Measurements from ENCODE around the gene LMAN1L.

Gene LMAN1L

DNA sequence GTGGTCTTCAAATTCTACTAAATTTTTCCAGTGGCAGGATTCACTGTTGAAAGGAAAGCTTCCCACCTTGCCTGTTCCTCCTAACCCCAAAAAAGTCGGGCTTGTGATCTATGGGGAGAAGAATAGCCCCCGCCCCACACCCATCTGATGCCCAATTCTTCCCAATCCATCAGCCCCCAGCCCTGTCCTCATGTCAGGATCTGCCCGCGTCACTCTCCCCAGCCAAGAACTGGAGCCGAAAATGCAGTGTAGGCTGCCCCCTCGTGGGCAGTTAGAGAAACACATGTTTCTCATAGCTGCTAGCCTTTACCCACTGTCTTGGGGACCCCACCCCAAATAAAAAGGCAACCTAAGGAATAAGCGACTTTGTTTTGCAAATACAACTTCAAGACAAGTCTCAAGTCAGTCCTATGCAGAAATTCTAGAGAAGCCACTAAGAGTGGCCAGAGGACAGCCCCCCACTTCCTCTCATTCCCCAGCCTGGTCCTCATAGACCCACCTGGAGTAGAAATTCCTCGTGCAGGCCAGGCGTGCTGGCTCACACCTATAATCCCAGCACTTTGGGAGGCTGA is 43.8 kb upstream of the LMAN1L start:
- Histone ChIP-seq H2BK12ac (ENCODE audit: low read length) (no peak overlapping the region), H2BK15ac (ENCODE audit: low read length) (no peak overlapping the region)
- no peak for DNase-seq (ENCODE audit: low spot score)

DNA sequence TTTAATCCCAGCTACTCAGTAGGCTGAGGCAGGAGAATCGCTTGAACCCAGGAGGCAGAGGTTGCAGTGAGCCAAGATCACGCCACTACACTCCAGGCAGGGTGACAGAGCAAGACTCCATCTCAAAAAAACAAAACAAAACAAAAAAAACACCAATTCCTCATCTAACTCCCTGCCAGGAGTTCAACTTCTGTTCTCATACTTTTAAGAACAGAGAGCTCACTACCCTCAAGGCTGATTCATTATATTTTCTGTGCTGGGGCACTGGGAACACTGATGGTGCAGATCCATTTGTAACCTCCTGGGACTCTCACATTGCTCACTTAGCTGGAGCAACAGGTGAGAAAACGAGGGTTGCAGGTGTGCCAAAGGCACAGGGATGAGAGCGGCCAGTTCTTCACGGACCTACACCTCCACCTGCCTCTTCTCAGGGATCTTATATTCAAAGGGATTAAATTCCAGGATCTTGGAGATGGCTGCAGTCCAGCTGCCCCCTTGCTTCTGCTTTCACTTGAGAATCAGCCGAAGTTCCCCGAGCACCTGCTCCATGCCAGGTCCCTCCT is 43.1 kb upstream of the LMAN1L start:
- H3K4me1 ChIP-seq (ENCODE audit: control insufficient read depth in 2 of 2, insufficient read depth in 1 of 2, low read depth in 1 of 2, low read length in 2 of 2) = peaks cover 17 to 21% of the 10 kb centered on the region in 2 donors
- H2BK120ac ChIP-seq (ENCODE audit: low read depth, low read length) = no peak overlapping the region
- no peak overlapping the region for H3K4me2 ChIP-seq (ENCODE audit: insufficient read depth, low read length, poor library complexity, severe bottlenecking)
- H3K4me3 ChIP-seq (ENCODE audit: low read length in 2 of 2) = no peak overlapping the region
- H3K23ac ChIP-seq (ENCODE audit: low read depth, low read length, poor library complexity) = no peak overlapping the region
- H3K9ac ChIP-seq (ENCODE audit: low read depth, low read length, poor library complexity) = no peak overlapping the region
- no peak for DNase-seq (ENCODE audit: low spot score)
- H3K18ac ChIP-seq (ENCODE audit: low read length) = no peak overlapping the region
- H2BK12ac ChIP-seq (ENCODE audit: low read length) = no peak overlapping the region
- no peak overlapping the region for H3K14ac ChIP-seq (ENCODE audit: low read length)
- H2AFZ ChIP-seq (ENCODE audit: low read length) = no peak overlapping the region
- H3K79me1 ChIP-seq (ENCODE audit: low read depth, low read length) = no peaks in the 10 kb centered on the region
- H3K27ac ChIP-seq (replicated peaks; ENCODE audit: low read length) = no peak overlapping the region
- H3K9me3 ChIP-seq (replicated peaks in 1 of 2; ENCODE audit: control insufficient read depth in 2 of 2, insufficient read depth in 1 of 2, low read depth in 1 of 2, low read length in 2 of 2) = peaks cover 0 to 2% of the 10 kb centered on the region in 2 donors
- H3K36me3 ChIP-seq (replicated peaks in 1 of 2; ENCODE audit: control insufficient read depth in 2 of 2, insufficient read depth in 2 of 2, low read length in 2 of 2) = no peaks in the 10 kb centered on the region
- no peak overlapping the region for H4K91ac ChIP-seq (ENCODE audit: low read depth, low read length, poor library complexity)
- no peak overlapping the region for H2BK5ac ChIP-seq (ENCODE audit: low read length)
- peaks cover 0 to 10% (median 3%) of the 10 kb centered on the region in 3 experiments for H3K27me3 ChIP-seq (ENCODE audit: control insufficient read depth in 3 of 3, insufficient read depth in 3 of 3, low read depth in 1 of 3, low read length in 3 of 3)
- no peak overlapping the region for H4K8ac ChIP-seq (ENCODE audit: low read depth, low read length)
- H2BK15ac ChIP-seq (ENCODE audit: low read length) = no peak overlapping the region
- WGBS, 2 donors (ENCODE audit: extremely low coverage in 2 of 2, insufficient read length in 2 of 2, insufficient replicate concordance in 1 of 2) = no CpG with 5 or more reads among the region's 7 CpGs
- no peak overlapping the region for H3K4ac ChIP-seq (ENCODE audit: low read length)
- peak overlapping the region; percentile 31 for H2AK5ac ChIP-seq (ENCODE audit: low read depth, low read length)

More for the DNA sequence above, 43.8 kb upstream of the LMAN1L start:
- Histone ChIP-seq H2AK5ac (ENCODE audit: low read depth, low read length) (no peak overlapping the region), H3K9ac (ENCODE audit: low read depth, low read length, poor library complexity) (no peak overlapping the region), H3K4ac (ENCODE audit: low read length) (no peak overlapping the region), H3K4me2 (ENCODE audit: insufficient read depth, low read length, poor library complexity, severe bottlenecking) (peak overlapping the region; percentile 26), H3K36me3 (replicated peaks in 1 of 2; ENCODE audit: control insufficient read depth in 2 of 2, insufficient read depth in 2 of 2, low read length in 2 of 2) (no peaks in the 10 kb centered on the region), H3K4me3 (ENCODE audit: low read length in 2 of 2) (no peak overlapping the region), H2AFZ (ENCODE audit: low read length) (peak overlapping the region; percentile 71), H3K18ac (ENCODE audit: low read length) (no peak overlapping the region), H3K27me3 (ENCODE audit: control insufficient read depth in 3 of 3, insufficient read depth in 3 of 3, low read depth in 1 of 3, low read length in 3 of 3) (peaks cover 0 to 10% (median 3%) of the 10 kb centered on the region in 3 experiments), H2BK5ac (ENCODE audit: low read length) (no peak overlapping the region), H3K9me3 (replicated peaks in 1 of 2; ENCODE audit: control insufficient read depth in 2 of 2, insufficient read depth in 1 of 2, low read depth in 1 of 2, low read length in 2 of 2) (peaks cover 0 to 2% of the 10 kb centered on the region in 2 donors), H4K91ac (ENCODE audit: low read depth, low read length, poor library complexity) (no peak overlapping the region), H3K27ac (replicated peaks; ENCODE audit: low read length) (no peak overlapping the region), H3K79me1 (ENCODE audit: low read depth, low read length) (no peaks in the 10 kb centered on the region), H4K8ac (ENCODE audit: low read depth, low read length) (no peak overlapping the region), H2BK120ac (ENCODE audit: low read depth, low read length) (no peak overlapping the region), H3K4me1 (ENCODE audit: control insufficient read depth in 2 of 2, insufficient read depth in 1 of 2, low read depth in 1 of 2, low read length in 2 of 2) (peaks cover 14 to 19% of the 10 kb centered on the region in 2 donors), H3K14ac (ENCODE audit: low read length) (no peak overlapping the region), H3K23ac (ENCODE audit: low read depth, low read length, poor library complexity) (no peak overlapping the region)
- WGBS, 2 donors (ENCODE audit: extremely low coverage in 2 of 2, insufficient read length in 2 of 2, insufficient replicate concordance in 1 of 2) = no CpG with 5 or more reads among the region's 9 CpGs

DNA sequence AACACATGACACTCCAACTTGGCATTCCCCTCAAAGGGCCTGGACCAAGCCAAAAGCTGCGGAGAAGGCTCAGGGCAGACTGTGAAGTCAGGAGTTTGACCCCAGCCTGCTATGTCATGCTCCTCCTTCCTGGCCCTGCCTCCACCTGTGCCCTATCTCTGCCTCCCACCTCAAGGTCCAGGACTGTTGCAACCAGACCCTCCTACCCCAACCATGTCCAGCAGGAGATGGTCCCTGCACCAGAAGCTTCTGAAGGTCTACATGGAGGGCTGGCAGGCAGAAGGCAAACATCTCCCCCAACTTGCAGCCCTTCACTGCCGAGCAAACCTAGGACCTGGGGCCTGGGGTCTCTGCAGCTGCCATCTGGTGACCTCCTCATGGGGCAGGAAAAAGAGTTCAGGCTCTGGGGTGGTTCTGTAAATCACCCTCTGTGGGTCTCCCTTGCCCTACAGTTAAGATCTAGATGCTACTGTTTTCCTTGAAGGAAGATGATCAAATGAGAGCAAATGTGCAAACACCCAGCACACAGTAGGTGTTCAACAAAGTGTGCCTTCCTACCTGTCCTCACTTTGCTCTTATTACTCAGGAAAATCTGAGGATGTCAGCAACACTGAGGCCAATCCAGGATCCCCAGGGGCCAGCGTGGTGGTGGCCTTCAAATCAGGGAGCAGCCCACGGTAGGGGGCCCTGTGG is 42.3 kb upstream of the LMAN1L start:
- H2BK120ac ChIP-seq (ENCODE audit: low read depth, low read length) = no peak overlapping the region
- H3K4me3 ChIP-seq (ENCODE audit: low read length in 2 of 2) = no peak overlapping the region
- no peak overlapping the region for H3K9ac ChIP-seq (ENCODE audit: low read depth, low read length, poor library complexity)
- no peak overlapping the region for H3K18ac ChIP-seq (ENCODE audit: low read length)
- no peak overlapping the region for H3K4me2 ChIP-seq (ENCODE audit: insufficient read depth, low read length, poor library complexity, severe bottlenecking)
- peaks cover 0 to 2% of the 10 kb centered on the region in 2 donors for H3K9me3 ChIP-seq (replicated peaks in 1 of 2; ENCODE audit: control insufficient read depth in 2 of 2, insufficient read depth in 1 of 2, low read depth in 1 of 2, low read length in 2 of 2)
- H4K91ac ChIP-seq (ENCODE audit: low read depth, low read length, poor library complexity) = no peak overlapping the region
- no peaks in the 10 kb centered on the region for H3K36me3 ChIP-seq (replicated peaks in 1 of 2; ENCODE audit: control insufficient read depth in 2 of 2, insufficient read depth in 2 of 2, low read length in 2 of 2)
- H2BK5ac ChIP-seq (ENCODE audit: low read length) = no peak overlapping the region
- H3K27ac ChIP-seq (replicated peaks; ENCODE audit: low read length) = no peak overlapping the region
- peaks cover 17 to 21% of the 10 kb centered on the region in 2 donors for H3K4me1 ChIP-seq (ENCODE audit: control insufficient read depth in 2 of 2, insufficient read depth in 1 of 2, low read depth in 1 of 2, low read length in 2 of 2)
- no peak overlapping the region for H2BK12ac ChIP-seq (ENCODE audit: low read length)
- no peak for DNase-seq (ENCODE audit: low spot score)
- no peak overlapping the region for H3K14ac ChIP-seq (ENCODE audit: low read length)
- no peaks in the 10 kb centered on the region for H3K79me1 ChIP-seq (ENCODE audit: low read depth, low read length)
- H2BK15ac ChIP-seq (ENCODE audit: low read length) = no peak overlapping the region
- H4K8ac ChIP-seq (ENCODE audit: low read depth, low read length) = no peak overlapping the region
- H3K23ac ChIP-seq (ENCODE audit: low read depth, low read length, poor library complexity) = no peak overlapping the region
- H2AK5ac ChIP-seq (ENCODE audit: low read depth, low read length) = no peak overlapping the region
- H2AFZ ChIP-seq (ENCODE audit: low read length) = peak overlapping the region; percentile 69
- no CpG with 5 or more reads among the region's 4 CpGs for WGBS, 2 donors (ENCODE audit: extremely low coverage in 2 of 2, insufficient read length in 2 of 2, insufficient replicate concordance in 1 of 2)
- no peak overlapping the region for H3K4ac ChIP-seq (ENCODE audit: low read length)
- peaks cover 0 to 10% (median 3%) of the 10 kb centered on the region in 3 experiments for H3K27me3 ChIP-seq (ENCODE audit: control insufficient read depth in 3 of 3, insufficient read depth in 3 of 3, low read depth in 1 of 3, low read length in 3 of 3)

DNA sequence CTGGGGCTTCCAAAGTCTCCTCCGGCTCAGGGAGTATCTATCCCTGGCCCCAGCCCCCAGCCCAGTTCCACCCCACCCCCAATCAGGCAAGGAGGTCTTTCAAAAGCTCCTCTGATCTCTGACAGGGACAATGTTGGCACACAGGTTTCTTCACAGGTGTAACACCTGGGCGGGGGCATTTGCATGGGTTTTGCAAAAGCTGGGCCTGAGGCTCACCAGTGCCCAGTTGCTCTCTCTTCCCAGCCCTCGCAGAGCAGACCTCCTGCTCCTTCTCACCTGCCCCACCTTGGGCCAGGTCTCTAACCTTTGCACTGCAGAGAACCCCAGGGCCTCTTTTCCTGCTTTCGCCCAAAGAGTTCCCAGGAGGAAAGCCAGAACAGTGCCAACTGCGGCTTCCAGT is 39.3 kb upstream of the LMAN1L start:
- H3K4me1 ChIP-seq (ENCODE audit: control insufficient read depth in 2 of 2, insufficient read depth in 1 of 2, low read depth in 1 of 2, low read length in 2 of 2) = peaks cover 26 to 31% of the 10 kb centered on the region in 2 donors
- no peak overlapping the region for H3K4me2 ChIP-seq (ENCODE audit: insufficient read depth, low read length, poor library complexity, severe bottlenecking)
- H4K8ac ChIP-seq (ENCODE audit: low read depth, low read length) = no peak overlapping the region
- H3K27ac ChIP-seq (replicated peaks; ENCODE audit: low read length) = no peak overlapping the region
- no peak overlapping the region for H2BK5ac ChIP-seq (ENCODE audit: low read length)
- peaks cover 0 to 10% (median 3%) of the 10 kb centered on the region in 3 experiments for H3K27me3 ChIP-seq (ENCODE audit: control insufficient read depth in 3 of 3, insufficient read depth in 3 of 3, low read depth in 1 of 3, low read length in 3 of 3)
- no peak overlapping the region for H3K9ac ChIP-seq (ENCODE audit: low read depth, low read length, poor library complexity)
- H3K79me1 ChIP-seq (ENCODE audit: low read depth, low read length) = no peaks in the 10 kb centered on the region
- H3K4me3 ChIP-seq (ENCODE audit: low read length in 2 of 2) = no peak overlapping the region
- H2BK15ac ChIP-seq (ENCODE audit: low read length) = no peak overlapping the region
- DNase-seq (ENCODE audit: low spot score) = no peak
- no peak overlapping the region for H3K18ac ChIP-seq (ENCODE audit: low read length)
- H3K14ac ChIP-seq (ENCODE audit: low read length) = no peak overlapping the region
- H2AFZ ChIP-seq (ENCODE audit: low read length) = peak overlapping the region; percentile 25
- peaks cover 0 to 2% of the 10 kb centered on the region in 2 donors for H3K9me3 ChIP-seq (replicated peaks in 1 of 2; ENCODE audit: control insufficient read depth in 2 of 2, insufficient read depth in 1 of 2, low read depth in 1 of 2, low read length in 2 of 2)
- no peaks in the 10 kb centered on the region for H3K36me3 ChIP-seq (replicated peaks in 1 of 2; ENCODE audit: control insufficient read depth in 2 of 2, insufficient read depth in 2 of 2, low read length in 2 of 2)
- no peak overlapping the region for H2BK12ac ChIP-seq (ENCODE audit: low read length)
- no peak overlapping the region for H3K4ac ChIP-seq (ENCODE audit: low read length)
- H2BK120ac ChIP-seq (ENCODE audit: low read depth, low read length) = no peak overlapping the region
- no peak overlapping the region for H3K23ac ChIP-seq (ENCODE audit: low read depth, low read length, poor library complexity)
- H4K91ac ChIP-seq (ENCODE audit: low read depth, low read length, poor library complexity) = no peak overlapping the region
- no CpG with 5 or more reads among the region's 5 CpGs for WGBS, 2 donors (ENCODE audit: extremely low coverage in 2 of 2, insufficient read length in 2 of 2, insufficient replicate concordance in 1 of 2)
- H2AK5ac ChIP-seq (ENCODE audit: low read depth, low read length) = no peak overlapping the region
